WI38 (cell line): ENCODE results near the gene GAB1.
"Not testable (repeated sequence)": the region's sequence is repeated elsewhere in the genome, so short reads cannot be mapped to it uniquely, and the experiment has no call there.

ENCODE experiments used
- H3K4me3 ChIP-seq: 2 replicates; pipeline ENCODE4 v1.5.1; 2011; ENCODE audit warnings: low read depth, mild to moderate bottlenecking, control low read depth, low read length
- TF ChIP-seq, protein P1 (sequence below): IDR thresholded peaks from 2 replicates; pipeline ENCODE4 v1.5.1; 2012; ENCODE audit warnings: low read depth, mild to moderate bottlenecking, control low read depth, low read length

The GAB1 gene

DNA sequence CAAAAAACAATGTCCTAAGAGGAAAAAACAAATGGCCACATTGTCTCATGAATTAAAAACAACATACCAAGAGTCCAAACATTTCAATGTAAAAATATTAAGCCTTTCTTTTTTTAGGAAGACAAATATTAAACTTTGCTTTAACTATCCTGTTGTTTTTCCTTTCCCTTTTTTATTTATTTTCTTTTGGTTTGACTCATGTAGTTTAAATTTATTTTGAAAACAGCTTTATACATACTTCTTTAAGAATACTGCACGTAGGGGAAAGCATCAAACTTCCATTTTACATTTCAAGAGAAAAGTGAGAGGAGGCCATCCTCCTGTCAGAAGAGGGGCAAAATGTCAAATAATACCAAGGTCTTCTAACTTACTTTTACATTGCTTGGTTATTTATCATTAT lies 8.7 kb downstream of the GAB1 start:
- H3K4me3 ChIP-seq, result no peak overlapping the region
- TF ChIP-seq, protein P1, sequence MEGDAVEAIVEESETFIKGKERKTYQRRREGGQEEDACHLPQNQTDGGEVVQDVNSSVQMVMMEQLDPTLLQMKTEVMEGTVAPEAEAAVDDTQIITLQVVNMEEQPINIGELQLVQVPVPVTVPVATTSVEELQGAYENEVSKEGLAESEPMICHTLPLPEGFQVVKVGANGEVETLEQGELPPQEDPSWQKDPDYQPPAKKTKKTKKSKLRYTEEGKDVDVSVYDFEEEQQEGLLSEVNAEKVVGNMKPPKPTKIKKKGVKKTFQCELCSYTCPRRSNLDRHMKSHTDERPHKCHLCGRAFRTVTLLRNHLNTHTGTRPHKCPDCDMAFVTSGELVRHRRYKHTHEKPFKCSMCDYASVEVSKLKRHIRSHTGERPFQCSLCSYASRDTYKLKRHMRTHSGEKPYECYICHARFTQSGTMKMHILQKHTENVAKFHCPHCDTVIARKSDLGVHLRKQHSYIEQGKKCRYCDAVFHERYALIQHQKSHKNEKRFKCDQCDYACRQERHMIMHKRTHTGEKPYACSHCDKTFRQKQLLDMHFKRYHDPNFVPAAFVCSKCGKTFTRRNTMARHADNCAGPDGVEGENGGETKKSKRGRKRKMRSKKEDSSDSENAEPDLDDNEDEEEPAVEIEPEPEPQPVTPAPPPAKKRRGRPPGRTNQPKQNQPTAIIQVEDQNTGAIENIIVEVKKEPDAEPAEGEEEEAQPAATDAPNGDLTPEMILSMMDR, result no peak

DNA sequence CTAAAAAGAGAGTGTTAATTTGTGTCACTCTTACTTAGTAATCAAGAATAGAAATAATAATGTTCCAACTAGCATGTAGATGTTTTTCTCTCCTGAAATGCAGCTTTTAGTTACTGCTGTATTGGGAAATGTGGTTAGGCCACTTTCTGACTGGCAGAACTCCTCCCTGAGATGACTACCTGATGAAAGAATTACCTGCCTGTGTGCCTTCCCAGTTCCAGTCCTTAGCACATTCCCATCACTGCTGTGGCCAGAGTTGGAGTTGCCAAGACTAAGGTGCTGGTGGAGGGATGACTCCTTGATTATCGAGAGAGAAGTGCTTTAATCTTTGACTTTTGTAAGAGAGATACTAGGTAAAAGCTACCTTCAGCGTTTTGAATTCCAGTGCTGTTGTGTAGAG lies 9.5 kb downstream of the GAB1 start:
- H3K4me3 ChIP-seq, result no peak overlapping the region
- TF ChIP-seq, protein P1, result no peak

DNA sequence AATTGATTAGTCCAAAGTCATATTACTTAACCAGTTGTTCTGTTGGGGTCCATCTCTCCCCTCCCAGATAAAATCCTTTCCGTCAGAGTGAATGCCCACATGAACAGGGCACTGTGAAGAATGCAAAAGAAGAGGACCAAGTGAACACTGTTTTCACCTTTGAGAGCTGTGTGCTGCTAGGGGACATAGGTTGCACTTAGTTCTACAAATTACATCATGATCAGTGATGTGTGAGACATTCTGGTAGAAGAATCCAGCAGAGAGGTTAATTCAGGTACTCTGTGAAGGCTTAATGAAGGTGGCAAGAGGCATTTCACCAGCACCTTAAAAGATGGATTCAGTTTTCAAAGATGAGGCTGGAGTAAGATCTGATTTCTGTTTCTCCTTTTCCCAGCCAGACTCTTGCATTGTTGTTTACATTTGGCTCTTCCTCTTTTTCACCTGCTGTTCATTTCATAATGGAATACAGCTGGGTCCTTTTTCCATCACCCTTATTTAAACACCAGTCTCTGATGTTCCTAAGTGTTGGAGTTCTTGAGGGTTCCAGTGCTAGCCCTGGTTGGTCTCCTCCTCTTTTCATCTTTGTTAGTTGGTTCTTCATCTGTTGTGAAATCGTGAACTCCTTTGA lies 10.9 kb downstream of the GAB1 start:
- TF ChIP-seq, protein P1, result no peak
- H3K4me3 ChIP-seq, result no peak overlapping the region

DNA sequence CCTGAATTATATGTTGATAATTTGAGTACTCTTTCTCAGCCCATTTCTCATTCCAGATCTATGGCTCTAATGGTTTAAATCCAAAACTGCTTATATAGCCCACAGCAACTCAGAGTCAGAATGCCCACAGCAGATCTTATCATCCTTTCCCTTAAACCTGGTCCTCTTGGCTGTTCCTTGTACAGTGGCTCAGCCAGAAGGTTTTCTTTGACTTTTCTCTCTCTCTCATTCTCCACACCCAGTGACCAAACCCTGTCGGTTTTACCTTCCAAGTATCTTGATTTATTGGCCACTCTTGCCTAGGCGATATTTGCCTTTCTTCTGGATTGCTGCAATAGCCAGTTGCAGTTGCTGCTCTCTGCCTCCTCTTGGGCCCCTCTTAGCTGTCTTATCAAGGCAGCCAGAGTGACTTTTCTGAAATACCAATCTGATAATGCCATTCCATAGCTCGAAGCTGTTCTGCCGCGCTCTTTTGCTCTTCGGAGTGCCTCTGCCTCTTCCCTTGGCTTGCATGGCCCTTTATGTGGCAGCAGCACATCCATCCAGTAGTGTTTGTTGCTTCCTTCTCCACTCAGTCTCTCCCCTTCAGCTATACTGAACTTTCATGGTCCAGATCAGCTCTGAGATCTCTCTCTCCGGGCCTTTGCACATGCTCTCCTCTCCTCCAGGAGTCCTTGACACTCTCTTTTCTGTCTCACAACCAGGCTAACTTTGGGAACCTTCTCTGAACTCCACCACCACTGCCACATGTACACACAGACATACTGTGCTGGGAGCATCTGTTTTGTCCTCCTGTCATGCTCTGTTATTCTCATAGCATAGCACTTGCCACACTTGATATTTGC lies 11.8 kb downstream of the GAB1 start:
- TF ChIP-seq, protein P1, result no peak
- no peak overlapping the region for H3K4me3 ChIP-seq

DNA sequence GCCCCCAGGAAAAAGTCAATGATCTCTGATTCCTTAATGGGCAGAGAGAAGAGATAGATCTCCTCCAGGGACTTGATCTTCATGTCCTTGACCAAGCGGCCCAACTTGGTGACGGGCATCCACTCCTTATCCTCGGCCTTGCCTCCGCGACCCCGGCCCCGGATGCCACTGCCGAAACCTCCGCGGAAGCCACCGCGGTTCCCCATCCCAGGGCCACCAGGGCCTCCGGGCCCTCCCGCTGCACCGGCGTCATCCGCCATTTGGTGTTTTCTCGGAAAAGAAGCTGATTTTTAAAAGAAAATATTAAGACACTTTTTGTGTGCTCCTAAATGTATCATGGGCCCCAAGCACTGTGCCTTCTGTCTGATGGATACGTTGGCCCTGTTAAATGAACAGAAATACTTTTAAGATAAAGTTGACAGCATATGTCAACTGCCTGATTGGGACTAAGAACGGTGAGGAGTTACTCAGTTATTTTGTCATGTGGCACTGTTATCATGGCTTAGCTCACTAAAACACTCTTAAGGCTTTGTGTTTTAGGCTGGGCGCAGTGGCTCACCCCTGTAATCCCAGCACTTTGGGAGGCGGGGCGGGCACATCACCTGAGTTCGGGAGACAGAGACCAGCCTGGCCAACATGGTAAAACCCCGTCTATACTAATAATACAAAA lies 13.3 kb downstream of the GAB1 start:
- not testable (repeated sequence) for H3K4me3 ChIP-seq

DNA sequence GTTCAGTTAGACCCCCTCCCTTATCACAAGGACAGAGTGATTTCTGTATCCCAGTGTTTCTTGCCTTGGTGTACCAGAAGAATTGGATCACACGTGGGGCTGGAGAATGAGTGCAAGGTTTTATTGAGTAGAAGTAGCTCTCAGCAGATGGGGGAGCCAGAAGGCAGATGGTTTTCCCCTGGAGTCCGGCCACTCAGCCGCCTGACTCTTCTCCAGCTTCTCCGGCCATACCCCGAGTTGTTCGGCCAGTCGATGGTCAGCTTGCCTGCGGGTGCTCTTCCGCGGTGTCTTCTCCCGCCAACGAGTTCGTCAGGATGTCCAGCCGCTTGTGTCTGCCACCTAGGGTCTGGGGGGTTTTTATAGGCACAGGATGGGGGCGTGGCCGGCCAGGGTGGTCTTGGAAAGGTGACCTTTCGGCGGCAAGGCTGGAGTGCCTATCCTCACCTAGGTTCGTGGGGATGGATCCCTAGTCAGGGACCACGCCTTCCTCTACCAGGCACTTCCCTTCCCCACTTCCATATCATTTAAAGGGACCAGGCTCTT lies 14.5 kb downstream of the GAB1 start:
- TF ChIP-seq, protein P1, result no peak
- no peak overlapping the region for H3K4me3 ChIP-seq

DNA sequence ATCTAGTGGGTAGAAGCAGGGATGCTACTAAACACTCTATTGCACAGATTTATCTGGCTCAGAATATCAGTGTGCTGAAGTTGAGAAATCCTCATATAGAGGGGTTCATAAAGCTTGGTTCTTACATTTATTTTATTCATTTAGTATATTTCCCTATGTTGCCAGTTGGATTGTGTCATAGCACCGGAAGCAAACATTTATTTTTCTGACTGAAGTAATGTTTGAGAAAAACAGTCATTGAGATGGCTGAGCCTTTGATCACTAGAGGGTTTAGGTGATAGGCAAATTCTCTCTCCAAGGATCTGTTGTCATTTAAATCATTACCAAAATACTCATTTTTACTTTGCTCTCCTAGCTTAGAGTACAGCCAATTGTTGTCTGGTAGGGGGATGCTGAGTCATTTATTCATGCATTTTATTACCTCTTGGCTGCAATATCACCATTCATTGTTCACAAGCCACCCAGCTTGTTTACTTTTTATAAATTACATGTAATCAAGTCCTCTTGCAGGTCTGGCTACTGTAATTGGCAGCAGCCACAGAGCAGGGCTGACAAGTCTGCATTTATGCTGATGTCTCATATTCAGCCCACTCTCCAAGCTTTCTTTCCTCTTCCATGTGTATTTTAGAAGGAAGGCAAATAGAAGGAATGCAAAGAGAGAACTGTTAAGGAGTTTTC lies 15.2 kb downstream of the GAB1 start:
- H3K4me3 ChIP-seq, result no peak overlapping the region
- TF ChIP-seq, protein P1, result no peak
